ENCODE results near the gene NEUROD2.
"Not testable (repeated sequence)": the region's sequence is repeated elsewhere in the genome, so short reads cannot be mapped to it uniquely, and the experiment has no call there.

Gene NEUROD2

GRCh38 chr17:39602533-39603303, 5.0 kb downstream of the NEUROD2 start:
- DNase-seq (ENCODE audit: low read depth in 2 of 2) = no peak

GRCh38 chr17:39601758-39602532, 5.8 kb downstream of the NEUROD2 start:
- no peak for DNase-seq (ENCODE audit: low read depth in 2 of 2)

GRCh38 chr17:39600997-39601597, 6.6 kb downstream of the NEUROD2 start:
- no peak for DNase-seq (ENCODE audit: low read depth in 2 of 2)

- DNase-seq (ENCODE audit: low read depth in 2 of 2) = no peak
These were observed 7.3 kb downstream of the NEUROD2 start for GRCh38 chr17:39600288-39600996.

GRCh38 chr17:39599665-39600231, 8.0 kb downstream of the NEUROD2 start:
- DNase-seq (ENCODE audit: low read depth in 2 of 2) = no peak

- DNase-seq (ENCODE audit: low read depth in 2 of 2) = no peak
These were observed 8.6 kb downstream of the NEUROD2 start for GRCh38 chr17:39599004-39599664.

- DNase-seq (ENCODE audit: low read depth in 2 of 2) = no peak
These were observed 9.1 kb downstream of the NEUROD2 start for GRCh38 chr17:39598630-39599003.

GRCh38 chr17:39598047-39598481, 9.7 kb downstream of the NEUROD2 start:
- no peak for DNase-seq (ENCODE audit: low read depth in 2 of 2)

- DNase-seq (ENCODE audit: low read depth in 2 of 2) = no peak
These were observed 10.2 kb downstream of the NEUROD2 start for GRCh38 chr17:39597372-39598046.

GRCh38 chr17:39596543-39597267, 11.0 kb downstream of the NEUROD2 start:
- DNase-seq (ENCODE audit: low read depth in 2 of 2) = no peak

GRCh38 chr17:39595928-39596510, 11.7 kb downstream of the NEUROD2 start:
- DNase-seq (ENCODE audit: low read depth in 2 of 2) = no peak

GRCh38 chr17:39595294-39595693, 12.4 kb downstream of the NEUROD2 start:
- DNase-seq (ENCODE audit: low read depth in 2 of 2) = no peak

GRCh38 chr17:39593371-39593770, 14.3 kb downstream of the NEUROD2 start:
- no peak for DNase-seq (ENCODE audit: low read depth in 2 of 2)

- no peak for DNase-seq (ENCODE audit: low read depth in 2 of 2)
These were observed 15.5 kb downstream of the NEUROD2 start for GRCh38 chr17:39591958-39592954.

- not testable (repeated sequence) for DNase-seq (ENCODE audit: low read depth in 2 of 2)
These were observed 17.5 kb downstream of the NEUROD2 start for GRCh38 chr17:39590180-39590579.

- no peak for DNase-seq (ENCODE audit: low read depth in 2 of 2)
These were observed 25.1 kb downstream of the NEUROD2 start for GRCh38 chr17:39582658-39583057.

GRCh38 chr17:39581759-39582085, 26.0 kb downstream of the NEUROD2 start:
- no peak for DNase-seq (ENCODE audit: low read depth in 2 of 2)

GRCh38 chr17:39581071-39581758, 26.5 kb downstream of the NEUROD2 start:
- no peak for DNase-seq (ENCODE audit: low read depth in 2 of 2)
